ENCODE measurements around the gene POLR2L. TPM values are rescaled to one million over a fixed set of nuclear protein-coding genes. Genes with fewer than 3 reads are reported as not detected.

Gene POLR2L
- total and polyA plus RNA-seq, 2 of the 13 experiments (the other 11 are each of a cell fraction or from before 2014, with no cell fraction given) = 104 to 114 TPM

GRCh38 chr11:815675-816432 lies 26.5 kb downstream of the POLR2L start:
- Histone ChIP-seq H2AFZ (ENCODE audit: low read length) (no peak overlapping the region), H3K79me2 (ENCODE audit: insufficient read depth, low read length) (peaks cover 19% of the 10 kb centered on the region), H3K9ac (ENCODE audit: insufficient read depth, low read depth, low read length) (no peak overlapping the region), H3K27ac (ENCODE audit: extremely low read length, insufficient read depth, low read length) (no peak overlapping the region), H3K36me3 (replicated peaks in 1 of 2; ENCODE audit: control insufficient read depth in 1 of 2, insufficient read depth in 2 of 2, low read length in 2 of 2) (peaks cover 20 to 27% of the 10 kb centered on the region in 2 experiments), H3K27me3 (ENCODE audit: control insufficient read depth in 1 of 2, insufficient read depth in 2 of 2, low read length in 2 of 2) (no peaks in the 10 kb centered on the region; a peak in 1 of 5 replicates), H3K9me3 (ENCODE audit: low read length) (no peaks in the 10 kb centered on the region), H4K20me1 (ENCODE audit: insufficient read depth, low read length) (peaks cover 24% of the 10 kb centered on the region), H3K4me3 (replicated peaks in 1 of 3; ENCODE audit: insufficient read depth in 1 of 3, low read depth in 2 of 3, low read length in 3 of 3) (no peak overlapping the region), H3K4me1 (ENCODE audit: insufficient read depth, low read length) (peaks cover 40% of the 10 kb centered on the region), H3K4me2 (ENCODE audit: low read depth, low read length) (no peak overlapping the region)
- in situ Hi-C loops (cut with HindIII; ENCODE audit: extremely low pct_ligation_motif_present, low pct_unique_long_range_greater_than_20kb) (no loop called here), intact Hi-C loops (cut with micrococcal nuclease; ENCODE audit: unreplicated experiment) (no loop called here)
- ChIA-PET CTCF (ENCODE audit: low intra/inter-chr PET ratio, low total read pairs) (no interaction called here), POLR2A (interaction anchor here (0.7 to 9.2 kb wide), 4 partner anchors 10 to 136 kb away, joined by 3 to 264 read pairs (median 6); partner anchors contain the start of genes CD151, CRACR2B and PIDD1)
- no peak for ATAC-seq
- BruUV-seq (replicated peaks) = no TSS peak
- TF ChIP-seq AGO2 (optimal IDR thresholded peaks at IDR 0.05; ENCODE audit: low read depth, low read length) (peak; percentile 72), ZNF709 (CRISPR knock-in tag; IDR thresholded peaks at IDR 0.05) (no peak), ZNF101 (CRISPR knock-in tag; IDR thresholded peaks at IDR 0.05; ENCODE audit: borderline replicate concordance, low read depth) (no peak)
- no peak for FAIRE-seq
- WGBS (ENCODE audit: low lambda C conversion rate) = 84% methylated on average over 7 of the region's 11 CpGs
- DNase-seq (ENCODE audit: low spot score) = no peak

- intact Hi-C loops (cut with micrococcal nuclease; ENCODE audit: unreplicated experiment) (no loop called here), in situ Hi-C loops (cut with HindIII; ENCODE audit: extremely low pct_ligation_motif_present, low pct_unique_long_range_greater_than_20kb) (no loop called here)
- no TSS peak for BruUV-seq (replicated peaks)
- Histone ChIP-seq H3K27me3 (ENCODE audit: control insufficient read depth in 1 of 2, insufficient read depth in 2 of 2, low read length in 2 of 2) (no peaks in the 10 kb centered on the region; a peak in 1 of 5 replicates), H3K4me3 (replicated peaks in 1 of 3; ENCODE audit: insufficient read depth in 1 of 3, low read depth in 2 of 3, low read length in 3 of 3) (no peak overlapping the region), H3K36me3 (replicated peaks in 1 of 2; ENCODE audit: control insufficient read depth in 1 of 2, insufficient read depth in 2 of 2, low read length in 2 of 2) (peaks cover 19 to 27% of the 10 kb centered on the region in 2 experiments), H3K4me1 (ENCODE audit: insufficient read depth, low read length) (peaks cover 37% of the 10 kb centered on the region), H2AFZ (ENCODE audit: low read length) (no peak overlapping the region), H3K9ac (ENCODE audit: insufficient read depth, low read depth, low read length) (no peak overlapping the region), H3K79me2 (ENCODE audit: insufficient read depth, low read length) (peaks cover 26% of the 10 kb centered on the region), H3K27ac (ENCODE audit: extremely low read length, insufficient read depth, low read length) (no peak overlapping the region), H3K4me2 (ENCODE audit: low read depth, low read length) (no peak overlapping the region), H3K9me3 (ENCODE audit: low read length) (no peaks in the 10 kb centered on the region), H4K20me1 (ENCODE audit: insufficient read depth, low read length) (peaks cover 24% of the 10 kb centered on the region)
- DNase-seq (ENCODE audit: low spot score) = no peak
- ATAC-seq = no peak
- POLR2A ChIA-PET = interaction anchor here (0.9 to 1.9 kb wide), 2 partner anchors 8 to 30 kb away, joined by 3 to 9 read pairs; no protein-coding TSS in a partner anchor
- no peak for FAIRE-seq
- CTCF ChIA-PET (ENCODE audit: low intra/inter-chr PET ratio, low total read pairs) = no interaction called here
- 88% methylated on average over 9 of the region's 9 CpGs for WGBS (ENCODE audit: low lambda C conversion rate)
- TF ChIP-seq AGO2 (optimal IDR thresholded peaks at IDR 0.05; ENCODE audit: low read depth, low read length) = peak; percentile 96
- TF ChIP-seq HIVEP1 (CRISPR knock-in tag; IDR thresholded peaks at IDR 0.05) = no peak
- TF ChIP-seq AKAP8 (CRISPR knock-in tag; IDR thresholded peaks at IDR 0.05) = peak; percentile 49; the same call in 1 of the 2 replicates
- TF ChIP-seq POLR2AphosphoS5 (IDR thresholded peaks at IDR 0.05; ENCODE audit: low read depth, low read length) = peak; percentile 33; the same call in 1 of the 2 replicates
- TF ChIP-seq POLR2AphosphoS2 (IDR thresholded peaks at IDR 0.05; ENCODE audit: low read depth, low read length) = peak; percentile 82; the same call in 1 of the 2 replicates
- TF ChIP-seq ZFP37 (CRISPR knock-in tag; IDR thresholded peaks at IDR 0.05; ENCODE audit: borderline replicate concordance) = no peak
- 0 out of 2 replicates have a peak, but pooled peaks have one; percentile 36 for TF ChIP-seq ZNF274 (CRISPR knock-in tag; IDR thresholded peaks at IDR 0.05)
- TF ChIP-seq PAF1 (CRISPR knock-in tag; IDR thresholded peaks at IDR 0.05) = peak; percentile 91
- TF ChIP-seq ZNF142 (CRISPR knock-in tag; IDR thresholded peaks at IDR 0.05) = no peak
Observed at GRCh38 chr11:813456-814096, 28.8 kb downstream of the POLR2L start.
